ENCODE data around the gene NSUN7.
"Not testable (repeated sequence)": the region's sequence is repeated elsewhere in the genome, so short reads cannot be mapped to it uniquely, and the experiment has no call there.

Gene NSUN7

DNA sequence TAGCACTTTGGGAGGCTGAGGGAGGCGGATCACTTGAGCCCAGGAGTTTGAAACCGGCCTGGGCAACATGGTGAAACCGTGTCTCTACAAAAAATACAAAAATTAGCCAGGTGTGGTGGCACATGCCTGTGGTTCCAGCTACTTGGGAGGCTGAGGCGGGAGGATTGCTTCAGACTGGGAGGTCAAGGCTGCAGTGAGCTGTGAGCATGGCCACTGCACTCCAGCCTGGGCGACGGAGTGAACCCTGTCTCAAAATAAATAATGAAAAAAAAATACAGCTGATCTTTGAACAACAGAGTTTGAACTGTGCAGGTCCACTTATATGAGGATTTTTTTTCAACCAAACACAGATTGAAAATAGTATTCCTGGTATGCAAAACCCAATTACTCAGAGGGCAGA, 67.4 kb downstream of the NSUN7 start:
- DNase-seq (ENCODE audit: low spot score) = not testable (repeated sequence)

DNA sequence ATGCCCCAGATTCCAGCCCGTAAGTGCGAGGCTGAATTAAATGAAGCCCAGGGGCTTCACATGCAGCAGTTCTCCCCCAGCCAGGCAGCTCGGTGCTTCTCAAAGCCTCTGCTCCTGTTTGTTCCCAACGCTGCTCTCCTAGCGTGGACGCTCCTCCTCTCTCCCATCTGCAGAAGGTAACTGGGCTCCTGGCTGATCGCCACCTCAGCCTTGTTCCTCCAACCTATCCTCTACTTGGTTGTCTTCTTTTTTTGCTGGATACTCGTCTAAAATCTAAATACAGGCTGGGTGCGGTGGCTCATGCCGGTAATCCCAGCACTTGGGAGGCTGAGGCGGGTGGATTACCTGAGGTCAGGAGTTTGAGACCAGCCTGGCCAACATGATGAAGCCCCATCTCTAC, 70.3 kb downstream of the NSUN7 start:
- DNase-seq (ENCODE audit: low spot score) = no peak

DNA sequence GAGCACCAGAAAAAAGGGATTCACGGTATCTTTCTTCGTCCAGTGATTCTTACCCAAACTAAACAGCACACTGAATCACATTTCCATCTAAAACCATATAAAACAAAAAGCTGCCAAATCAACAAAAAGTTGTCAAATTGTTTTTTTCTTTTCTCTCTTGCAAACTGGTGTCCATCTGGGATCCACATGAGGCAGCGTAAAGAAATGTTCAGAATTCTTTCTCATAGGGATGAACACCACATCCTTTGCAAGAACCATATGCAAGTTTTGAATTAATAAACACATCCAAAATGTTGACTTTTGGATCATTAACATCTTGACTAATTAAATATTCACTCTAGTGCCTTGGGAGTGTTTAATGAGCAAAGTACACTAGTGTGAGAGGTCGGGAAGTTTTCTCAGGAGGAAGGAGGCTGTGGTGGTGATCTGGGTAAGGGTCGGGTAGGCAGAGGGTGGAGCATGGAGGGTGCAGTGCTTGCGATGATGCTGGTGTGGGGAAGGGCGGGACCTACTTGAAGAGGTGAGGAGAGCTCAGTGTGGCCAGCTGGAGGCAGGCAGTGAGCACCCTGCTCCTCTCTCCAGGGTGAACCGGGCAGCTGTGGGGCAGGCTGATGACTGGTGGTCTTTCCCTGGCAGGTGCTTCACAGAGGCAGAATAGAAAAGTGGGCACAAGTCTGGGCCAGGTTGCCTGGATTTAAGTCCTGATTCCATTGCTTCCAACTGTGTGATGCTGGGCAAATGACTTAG, 72.8 kb downstream of the NSUN7 start:
- no peak for DNase-seq (ENCODE audit: low spot score)

DNA sequence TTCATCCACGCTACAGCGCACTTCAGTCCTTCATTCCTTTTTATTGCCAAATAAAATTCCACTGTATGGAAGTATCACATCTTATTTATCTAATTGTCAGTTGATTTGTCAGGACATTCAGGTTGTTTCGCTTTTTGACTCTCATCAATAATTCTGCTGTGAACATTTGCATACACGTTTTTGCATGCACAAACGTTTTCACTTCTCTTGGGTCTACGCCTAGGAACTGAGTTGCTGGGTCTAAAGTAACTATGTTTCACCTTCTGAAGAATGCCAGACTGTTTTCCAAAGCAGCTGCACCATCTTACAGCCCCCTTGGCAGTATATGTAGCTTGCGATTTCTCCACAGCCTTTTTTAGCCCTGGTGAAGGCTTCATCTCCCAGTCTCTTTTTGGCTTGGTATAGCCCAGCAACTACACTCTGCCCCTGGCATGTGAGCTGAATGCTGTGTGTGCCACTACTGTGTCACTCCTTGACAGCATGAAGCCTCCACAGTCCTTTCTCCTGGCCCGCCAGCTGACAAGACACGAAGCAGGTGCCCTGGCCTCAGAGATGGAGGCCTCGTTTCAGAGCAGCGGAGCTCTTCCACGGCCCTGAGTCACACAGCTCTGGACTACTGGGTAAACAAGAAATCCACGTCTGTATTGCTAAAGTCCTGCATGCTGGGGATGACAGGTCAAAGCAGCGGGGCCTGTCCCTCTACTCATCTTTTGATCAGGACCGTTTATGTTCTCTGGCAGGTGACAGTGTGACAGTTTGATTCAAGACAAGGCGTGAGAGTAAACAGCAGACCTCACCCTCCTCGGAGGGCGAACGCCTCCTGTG, 75.5 kb downstream of the NSUN7 start:
- DNase-seq (ENCODE audit: low spot score) = no peak

DNA sequence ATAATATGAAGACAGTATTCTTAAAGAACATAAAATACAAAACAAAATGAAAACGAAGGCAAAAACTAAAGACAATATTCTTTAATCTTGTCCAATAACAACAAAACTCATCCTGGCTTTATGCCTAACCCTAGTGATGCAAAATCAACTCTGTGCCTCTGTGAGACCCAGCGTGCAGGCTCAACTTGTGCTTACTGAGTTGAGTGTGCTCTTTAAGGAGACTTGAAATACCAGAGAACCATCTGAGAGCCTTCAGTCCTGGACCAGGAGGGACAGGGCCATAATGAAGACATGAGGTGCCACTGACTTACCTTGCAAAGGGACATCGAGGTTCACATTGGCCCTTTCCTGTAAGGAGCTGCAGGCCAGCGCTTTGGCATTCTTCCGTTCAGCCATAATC, 77.1 kb downstream of the NSUN7 start:
- DNase-seq (ENCODE audit: low spot score) = no peak

DNA sequence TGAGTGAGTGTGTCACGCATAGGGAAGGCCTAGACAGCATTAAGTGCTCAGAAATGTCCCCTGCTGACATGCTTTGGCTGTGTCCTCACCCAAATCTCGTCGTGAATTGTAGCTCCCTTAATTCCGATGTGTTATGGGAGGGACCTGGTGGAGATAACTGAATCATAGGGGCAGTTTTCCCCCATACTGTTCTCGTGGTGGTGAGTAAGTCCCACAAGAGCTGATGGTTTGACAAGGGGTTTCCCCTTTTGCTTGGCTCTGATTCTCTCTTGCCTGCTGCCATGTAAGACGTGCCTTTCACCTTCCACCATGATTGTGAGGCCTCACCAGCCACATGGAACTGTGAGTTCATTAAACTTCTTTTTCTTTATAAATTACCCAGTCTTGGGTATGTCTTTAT, 78.0 kb downstream of the NSUN7 start:
- DNase-seq (ENCODE audit: low spot score) = no peak

DNA sequence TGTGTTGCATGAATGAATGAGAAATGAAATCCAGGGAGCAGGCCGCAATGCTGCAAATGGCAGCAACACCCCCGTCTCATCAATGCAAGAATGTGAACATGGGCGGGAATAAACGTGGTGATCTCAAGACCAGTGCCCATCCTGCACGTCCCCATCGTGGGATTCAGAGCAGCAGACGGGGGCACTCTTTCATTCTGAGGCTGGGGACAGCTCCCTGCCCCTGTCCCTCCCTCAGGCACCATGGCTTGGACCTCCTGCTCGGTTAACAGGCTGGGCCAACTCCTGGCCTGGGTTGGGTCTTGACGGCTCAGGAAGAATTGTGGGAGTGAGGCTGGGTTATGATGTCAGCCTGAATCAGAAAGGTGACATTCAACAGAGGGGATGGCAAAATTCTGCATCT, 78.9 kb downstream of the NSUN7 start:
- no peak for DNase-seq (ENCODE audit: low spot score)

DNA sequence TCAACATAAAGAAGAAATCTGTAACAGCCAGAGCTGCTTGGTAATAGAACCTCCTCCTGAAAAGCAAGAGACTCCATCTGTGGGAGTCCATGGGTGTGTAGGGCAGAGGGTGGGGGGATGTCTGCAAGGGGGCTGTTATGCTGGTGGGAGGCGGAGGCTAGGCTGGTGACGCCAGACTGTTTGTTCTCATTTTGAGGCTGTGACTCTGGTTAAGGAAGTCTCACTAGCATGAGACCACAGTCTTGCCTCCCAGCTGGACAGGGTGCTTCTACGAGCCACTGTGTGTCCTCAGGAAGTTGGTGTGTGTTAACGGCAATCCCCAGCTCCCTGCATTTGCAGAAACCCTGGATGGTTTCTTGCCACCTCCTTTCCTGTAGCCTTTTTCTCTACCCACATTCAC, 79.8 kb downstream of the NSUN7 start:
- DNase-seq (ENCODE audit: low spot score) = no peak

DNA sequence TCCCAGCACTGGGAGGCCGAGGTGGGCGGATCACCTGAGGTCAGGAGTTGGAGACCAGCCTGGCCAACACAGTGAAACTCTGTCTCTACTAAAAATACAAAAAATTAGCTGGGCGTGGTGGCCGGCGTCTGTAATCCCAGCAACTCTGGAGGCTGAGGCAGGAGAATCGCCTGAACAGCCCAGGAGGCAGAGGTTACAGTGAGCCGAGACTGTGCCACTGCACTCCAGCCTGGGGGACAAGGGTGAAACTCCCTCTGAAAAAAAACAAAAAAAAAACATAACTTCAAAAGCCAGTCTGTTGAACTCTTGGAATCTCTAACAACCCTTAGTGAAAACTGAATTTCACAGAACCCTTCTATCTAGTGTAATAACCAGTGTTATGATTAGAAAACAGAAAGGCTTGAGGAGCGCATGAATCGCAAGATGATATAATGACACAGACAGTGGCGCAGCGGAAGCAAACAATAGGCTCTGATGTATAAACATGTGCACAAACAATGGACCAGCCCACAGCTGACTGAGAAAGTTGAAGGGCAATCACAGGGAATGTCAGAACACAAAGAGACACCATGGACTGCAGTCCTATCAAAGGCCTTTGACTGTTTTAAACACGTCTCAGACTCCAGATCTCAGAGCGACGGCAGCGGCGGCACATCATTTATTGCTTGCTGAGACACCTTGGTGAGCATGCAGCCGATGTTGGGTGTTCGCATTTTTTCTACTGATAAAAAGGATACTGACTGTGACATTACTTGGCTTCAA, 81.6 kb downstream of the NSUN7 start:
- DNase-seq (ENCODE audit: low spot score) = no peak

DNA sequence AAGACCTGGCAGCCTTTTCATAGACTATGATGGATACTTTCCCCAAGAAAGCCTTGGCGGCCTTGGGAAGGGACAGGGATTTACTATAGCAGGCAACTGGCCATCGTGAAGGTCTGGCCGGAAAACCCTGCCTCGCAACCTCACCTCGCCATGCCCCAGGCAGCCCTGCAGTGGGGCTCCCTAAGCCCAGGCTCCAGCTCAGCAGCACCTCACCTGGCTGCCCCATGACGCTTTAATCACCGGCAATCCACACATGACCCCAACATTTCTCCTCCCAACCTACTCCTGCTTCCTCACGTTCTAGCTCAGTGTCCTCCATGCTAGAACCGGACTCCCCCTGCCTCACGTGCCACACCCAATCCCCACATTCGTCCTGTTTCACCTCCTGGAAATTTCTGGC, 82.4 kb downstream of the NSUN7 start:
- no peak for DNase-seq (ENCODE audit: low spot score)

DNA sequence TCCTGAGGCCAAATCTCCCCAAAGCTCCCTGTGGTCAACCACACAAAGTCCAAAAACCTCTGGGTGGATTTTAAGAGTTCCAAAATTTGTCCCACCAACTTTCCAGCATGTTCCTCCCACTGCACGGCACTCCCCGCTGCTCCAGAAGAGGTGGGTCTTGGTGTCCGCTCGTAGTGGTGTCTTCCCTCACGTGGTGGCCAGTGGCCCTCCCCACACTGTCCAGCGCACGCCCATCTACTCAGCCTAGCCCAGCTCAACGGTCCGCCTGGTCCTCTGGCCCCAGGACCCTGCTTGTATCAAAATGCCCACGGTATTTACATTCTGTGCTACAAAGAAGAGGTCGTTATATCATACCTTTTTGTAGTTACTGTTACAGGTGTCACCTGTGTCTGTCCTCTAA, 83.5 kb downstream of the NSUN7 start:
- no peak for DNase-seq (ENCODE audit: low spot score)

DNA sequence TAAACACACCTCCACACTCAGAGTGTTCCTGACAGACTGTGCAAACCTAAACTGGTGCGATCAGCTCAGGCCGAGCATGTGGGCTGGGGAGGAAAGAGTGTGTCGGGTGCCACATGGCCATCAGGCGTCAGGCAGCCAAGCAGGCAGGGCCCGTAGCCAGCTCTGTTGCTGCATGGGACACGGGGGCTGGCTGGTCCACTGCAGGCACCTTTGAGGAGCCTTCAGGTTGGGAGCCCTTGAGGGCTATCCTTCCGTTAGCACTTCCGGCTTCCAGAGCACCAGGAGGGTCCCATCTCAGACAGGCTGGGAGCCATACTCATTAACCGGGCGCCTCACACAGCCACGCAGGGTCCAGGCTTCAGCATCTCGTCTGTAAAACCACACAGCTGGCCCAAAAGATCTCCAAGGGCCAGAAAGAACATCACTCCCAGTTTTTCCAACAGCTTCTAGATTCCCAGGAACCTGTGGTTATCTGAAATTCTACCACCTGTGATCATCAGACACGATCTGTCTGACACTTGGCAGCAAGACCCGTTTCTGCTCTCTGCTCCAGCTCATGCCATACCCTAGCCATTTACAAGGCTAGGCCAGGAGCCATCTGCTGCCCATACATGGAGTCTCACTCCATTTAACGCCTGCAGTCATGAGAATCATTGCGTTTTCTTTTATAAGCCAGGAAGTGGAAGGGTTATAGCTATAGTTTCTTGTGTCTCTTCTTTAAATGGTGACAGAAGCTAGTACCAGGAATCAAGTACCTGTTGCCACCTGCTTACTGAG, 87.5 kb downstream of the NSUN7 start:
- peak; percentile 13 for DNase-seq (ENCODE audit: low spot score)

DNA sequence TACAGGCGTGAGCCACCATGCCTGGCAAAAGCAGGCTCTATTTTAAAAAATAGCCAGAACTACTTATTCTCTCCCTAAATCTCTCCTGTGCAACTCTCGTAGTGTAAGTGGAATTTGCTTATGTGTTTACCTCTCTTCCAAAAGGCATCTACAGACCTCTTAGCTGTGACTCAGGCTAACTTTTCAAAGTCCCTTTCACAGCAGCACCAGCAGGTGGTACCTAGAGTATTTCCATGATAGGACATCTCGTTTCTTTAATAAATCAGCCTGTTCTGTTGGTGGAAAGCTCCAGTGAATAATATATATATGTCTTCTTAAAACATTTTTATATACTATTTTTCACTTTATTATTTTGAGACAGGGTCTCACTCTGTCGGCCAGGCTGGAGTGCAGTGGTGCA, 89.0 kb downstream of the NSUN7 start:
- peak; percentile 53 for DNase-seq (ENCODE audit: low spot score)

DNA sequence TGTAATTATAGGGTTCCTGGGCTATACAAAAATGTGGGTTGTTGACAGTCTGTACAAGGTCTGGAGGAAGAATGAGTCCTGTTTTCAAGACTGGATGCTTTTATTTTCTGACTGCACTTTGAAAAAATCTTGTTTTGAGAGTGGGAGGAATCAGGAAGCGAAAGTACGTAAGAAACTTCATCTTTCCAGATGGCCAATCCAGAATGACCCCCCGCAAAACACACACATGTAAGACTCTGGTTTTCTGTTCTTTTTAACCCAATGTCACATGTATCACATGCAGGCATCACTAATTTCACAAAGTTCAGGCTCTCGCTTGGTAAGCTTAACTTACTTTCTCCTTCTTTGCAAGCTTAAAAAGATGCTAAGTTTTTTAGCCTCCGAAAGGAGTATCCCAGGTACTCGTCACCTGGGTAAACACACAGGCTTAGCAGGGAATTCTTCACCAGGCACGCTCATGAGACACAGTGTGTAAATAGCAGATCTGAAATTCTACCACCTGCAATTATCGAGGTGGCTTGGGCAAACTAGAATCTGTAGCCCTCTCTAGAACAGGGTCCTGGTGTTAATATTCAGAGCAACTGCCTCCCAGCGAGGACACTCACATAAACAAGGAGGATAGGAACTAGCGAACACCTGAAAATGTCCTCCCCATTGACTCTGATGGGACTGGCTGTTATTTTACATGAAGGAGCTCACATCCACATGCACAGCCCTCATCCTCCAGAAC, 90.7 kb downstream of the NSUN7 start:
- peak; percentile 70 for DNase-seq (ENCODE audit: low spot score)

DNA sequence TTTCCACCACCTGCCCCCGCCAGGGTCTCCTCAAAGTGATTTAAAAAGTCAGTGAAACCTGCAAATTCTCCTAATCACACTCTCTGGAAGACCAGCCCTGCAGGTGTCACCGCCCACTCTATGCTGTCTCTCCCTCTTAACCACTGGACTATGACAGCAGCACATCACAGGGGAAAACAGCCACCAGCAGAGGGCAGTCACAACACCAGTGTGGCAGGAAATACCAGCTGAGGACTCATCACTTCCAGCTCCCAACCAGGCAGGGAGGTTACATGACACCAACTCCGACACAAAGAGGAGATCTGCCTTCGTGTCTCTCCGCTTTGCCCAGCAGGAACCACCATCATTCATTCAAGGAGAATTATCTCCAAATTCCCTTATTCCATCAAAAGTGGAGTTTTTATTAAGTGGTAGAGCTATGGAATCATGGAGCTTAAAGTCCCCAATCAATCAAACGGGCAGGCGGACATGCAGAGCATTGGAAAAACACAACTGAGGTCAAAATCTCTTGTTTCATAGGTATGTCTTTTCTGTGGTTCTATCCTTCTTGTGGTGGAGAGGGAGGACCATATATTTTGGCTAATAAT, 91.3 kb downstream of the NSUN7 start:
- DNase-seq (ENCODE audit: low spot score) = peak; percentile 91

DNA sequence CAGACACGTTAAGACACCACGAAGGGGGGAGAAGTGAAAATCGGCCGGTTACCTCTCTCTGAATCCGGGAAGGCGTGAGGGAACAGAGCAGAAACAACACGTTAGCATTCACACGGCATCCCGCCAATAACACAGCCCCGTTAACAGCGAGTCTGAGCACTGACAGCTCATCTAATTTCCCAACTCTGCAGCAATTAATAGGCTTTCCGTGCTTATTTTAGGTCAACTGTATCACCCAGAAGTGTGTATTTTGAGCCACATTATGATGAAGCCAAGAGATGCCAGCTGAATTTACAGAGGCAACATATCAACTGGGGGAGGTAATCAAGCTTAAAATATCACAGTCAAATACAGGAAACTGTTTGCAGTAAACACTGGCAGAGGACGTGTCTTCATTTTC, 92.6 kb downstream of the NSUN7 start:
- DNase-seq (ENCODE audit: low spot score) = peak; percentile 38

DNA sequence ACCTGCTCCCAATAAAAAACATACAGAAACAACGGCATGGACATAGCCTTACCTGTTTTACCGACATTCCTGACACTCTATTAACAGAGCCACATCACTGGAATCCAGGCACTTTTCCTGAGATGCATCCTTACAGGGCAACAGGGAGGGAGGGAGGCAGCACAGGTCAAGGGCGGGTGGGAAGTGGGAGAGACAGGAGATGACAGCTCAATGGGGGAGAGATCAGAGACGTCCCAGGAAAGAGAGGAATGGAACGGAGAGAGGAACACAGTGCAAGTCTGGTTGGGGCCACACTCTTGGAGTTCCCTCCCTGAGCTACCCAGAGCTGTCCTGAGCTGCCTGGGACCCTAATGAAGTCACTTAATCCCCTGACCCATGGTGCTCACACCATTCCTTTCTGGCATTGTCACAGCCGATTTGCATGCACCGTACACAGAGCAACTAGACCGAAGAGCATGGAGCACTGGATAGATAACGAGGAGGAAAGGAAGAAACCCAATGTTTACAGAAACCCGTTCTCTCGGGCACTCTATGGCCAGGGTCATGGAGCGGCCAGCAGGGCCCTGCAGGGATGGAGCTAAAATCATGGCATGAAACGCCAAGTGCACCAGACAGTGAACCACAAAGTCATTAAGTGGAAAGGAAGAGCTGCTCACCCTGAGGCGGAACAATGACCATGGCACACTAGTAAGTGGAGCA, 93.1 kb downstream of the NSUN7 start:
- DNase-seq (ENCODE audit: low spot score) = no peak

DNA sequence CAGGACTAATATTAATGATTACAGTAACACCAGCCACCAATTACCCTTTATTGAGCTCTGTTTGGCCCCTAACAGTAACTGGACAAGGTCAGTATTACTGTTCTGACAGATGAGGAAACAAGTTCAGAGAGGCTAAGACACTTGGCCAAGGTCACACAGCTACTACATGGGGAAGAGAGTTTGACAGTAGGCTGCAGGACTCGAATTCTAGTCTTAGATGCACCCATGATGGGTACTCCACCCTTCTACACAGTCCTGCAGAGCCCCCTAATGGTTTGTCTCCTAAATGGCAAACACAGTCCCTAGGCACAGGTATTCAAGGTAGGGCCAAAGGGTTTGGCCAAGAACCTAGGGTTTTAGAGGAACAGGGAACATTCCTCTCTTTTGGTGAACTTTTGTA, 93.9 kb downstream of the NSUN7 start:
- peak; percentile 50 for DNase-seq (ENCODE audit: low spot score)

DNA sequence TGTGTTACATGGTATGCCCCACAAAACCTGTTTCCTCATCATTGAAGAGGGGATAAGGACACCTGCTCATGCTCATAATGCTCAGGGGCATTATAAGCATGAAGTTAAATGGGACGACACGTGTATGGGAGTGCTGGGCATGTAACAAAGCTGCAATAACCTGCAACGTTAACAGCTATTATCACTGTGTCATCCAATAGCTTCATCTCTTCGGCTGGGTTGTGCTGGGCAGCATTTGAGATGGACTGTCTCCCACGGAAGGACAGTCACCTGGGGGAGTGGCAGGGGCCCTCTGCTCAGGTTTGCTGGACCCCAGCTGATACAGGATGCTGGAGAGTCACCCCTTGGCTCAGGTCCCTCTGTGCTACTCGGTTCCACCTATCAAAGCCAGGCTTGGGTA, 94.5 kb downstream of the NSUN7 start:
- no peak for DNase-seq (ENCODE audit: low spot score)

DNA sequence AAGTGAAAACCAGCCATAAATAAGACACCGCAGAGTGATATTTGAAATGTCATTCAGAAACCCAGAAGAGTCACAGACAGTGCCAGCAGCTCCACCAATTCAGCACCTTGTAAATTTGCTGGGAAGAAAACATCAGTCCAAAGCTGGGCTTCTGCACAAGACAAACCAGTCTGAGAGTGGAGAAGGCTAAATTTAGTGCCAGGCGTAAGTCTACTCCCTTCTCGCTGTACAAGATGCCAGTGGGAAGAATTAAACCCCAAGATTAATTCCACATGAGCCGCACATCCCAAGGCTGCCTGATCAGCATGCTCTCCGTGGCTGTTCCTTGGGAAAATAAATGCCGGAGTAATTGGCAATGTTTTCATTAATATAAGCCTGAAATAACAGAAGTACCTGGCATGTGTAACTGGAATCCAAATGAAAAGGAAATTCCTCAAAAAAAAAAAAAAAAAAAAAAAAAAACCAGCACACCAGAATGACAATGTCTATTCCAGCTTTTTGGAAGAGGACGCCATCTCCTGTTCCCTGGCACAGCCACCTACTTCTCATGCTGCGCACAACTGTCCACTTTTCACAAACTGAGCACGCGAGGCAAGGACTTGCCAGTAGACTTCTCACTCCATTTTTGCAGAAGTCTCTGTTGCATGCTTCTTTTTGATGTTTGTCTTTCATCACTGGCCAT, 95.5 kb downstream of the NSUN7 start:
- DNase-seq (ENCODE audit: low spot score) = no peak

All from NAMALWA (cell line).